ENCODE data around the gene CTNNA1.

DNA sequence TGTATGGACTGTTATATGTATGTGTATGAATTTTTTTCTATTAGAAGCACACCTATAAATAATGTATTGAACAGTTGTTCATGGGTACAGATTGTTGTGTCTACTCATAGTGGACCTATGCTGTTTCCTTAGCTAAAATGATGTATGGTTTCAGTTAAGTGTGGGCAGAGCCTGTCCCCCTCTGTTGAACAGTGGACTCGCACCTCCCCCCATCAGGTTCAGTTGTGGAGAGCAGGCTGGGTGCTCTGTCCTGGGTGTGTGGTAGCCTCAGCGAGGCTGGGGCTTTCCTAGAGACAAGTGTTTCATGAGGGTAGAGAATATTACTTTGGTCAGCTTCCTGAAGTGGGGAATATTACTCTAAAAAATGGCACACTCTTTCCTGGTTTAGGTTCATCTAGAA, 169.3 kb downstream of the CTNNA1 start:
- TF ChIP-seq, protein P1, sequence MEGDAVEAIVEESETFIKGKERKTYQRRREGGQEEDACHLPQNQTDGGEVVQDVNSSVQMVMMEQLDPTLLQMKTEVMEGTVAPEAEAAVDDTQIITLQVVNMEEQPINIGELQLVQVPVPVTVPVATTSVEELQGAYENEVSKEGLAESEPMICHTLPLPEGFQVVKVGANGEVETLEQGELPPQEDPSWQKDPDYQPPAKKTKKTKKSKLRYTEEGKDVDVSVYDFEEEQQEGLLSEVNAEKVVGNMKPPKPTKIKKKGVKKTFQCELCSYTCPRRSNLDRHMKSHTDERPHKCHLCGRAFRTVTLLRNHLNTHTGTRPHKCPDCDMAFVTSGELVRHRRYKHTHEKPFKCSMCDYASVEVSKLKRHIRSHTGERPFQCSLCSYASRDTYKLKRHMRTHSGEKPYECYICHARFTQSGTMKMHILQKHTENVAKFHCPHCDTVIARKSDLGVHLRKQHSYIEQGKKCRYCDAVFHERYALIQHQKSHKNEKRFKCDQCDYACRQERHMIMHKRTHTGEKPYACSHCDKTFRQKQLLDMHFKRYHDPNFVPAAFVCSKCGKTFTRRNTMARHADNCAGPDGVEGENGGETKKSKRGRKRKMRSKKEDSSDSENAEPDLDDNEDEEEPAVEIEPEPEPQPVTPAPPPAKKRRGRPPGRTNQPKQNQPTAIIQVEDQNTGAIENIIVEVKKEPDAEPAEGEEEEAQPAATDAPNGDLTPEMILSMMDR (IDR thresholded peaks at IDR 0.05): no peak
- no peak for TF ChIP-seq POLR2A (IDR thresholded peaks at IDR 0.05)

All from thyroid gland (tissue), 4 donors.